Embryonic facial prominence (tissue), 1 donor: ENCODE results near the gene KLHL28.
"Not testable (repeated sequence)": the region's sequence is repeated elsewhere in the genome, so short reads cannot be mapped to it uniquely, and the experiment has no call there.

Experiments
- DNase-seq: peaks from one replicate; pipeline ENCODE4 v3.0.0-alpha.2; 2016; ENCODE audit errors: extremely low spot score

The KLHL28 gene

DNA sequence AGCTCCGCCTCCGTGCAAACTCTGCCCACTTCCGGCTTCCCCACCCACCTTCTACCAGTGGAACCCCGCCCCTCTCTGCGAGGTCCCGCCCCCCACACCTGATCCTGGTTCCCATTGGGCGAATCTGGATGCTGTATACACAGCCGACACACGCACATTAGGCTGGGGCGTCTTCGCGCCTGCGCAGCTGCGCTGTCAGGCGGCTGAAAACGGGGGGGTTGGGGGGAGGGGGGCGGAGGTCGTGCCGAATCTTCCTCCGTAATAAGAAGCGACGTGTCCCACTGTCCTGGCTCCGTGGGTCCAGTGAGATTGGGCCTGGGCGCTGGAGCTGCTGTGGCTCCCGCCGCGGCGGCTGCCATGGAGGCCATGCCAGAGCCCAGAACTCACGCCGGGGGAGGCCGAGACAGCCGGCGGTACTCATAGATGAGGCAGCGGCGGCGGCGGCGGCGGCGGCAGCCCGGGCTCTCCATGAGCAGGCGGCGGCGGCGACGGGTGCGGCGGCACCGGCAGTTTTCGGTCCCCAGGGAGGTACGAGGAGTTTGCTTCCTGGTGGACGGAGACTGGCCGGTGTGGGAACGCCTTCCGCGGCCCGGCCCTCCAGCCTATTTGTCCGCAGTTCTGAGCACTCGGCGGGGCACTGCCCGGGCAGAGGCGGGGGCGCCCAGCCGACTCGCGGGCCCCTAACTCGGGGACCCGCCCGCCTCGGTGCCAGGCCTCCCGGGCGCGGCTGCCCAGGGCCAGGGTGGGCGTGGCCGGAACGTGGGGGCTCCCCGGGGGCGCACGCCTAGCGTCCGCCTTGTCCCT, 64.5 kb downstream of the KLHL28 start:
- DNase-seq = peak; percentile 90

DNA sequence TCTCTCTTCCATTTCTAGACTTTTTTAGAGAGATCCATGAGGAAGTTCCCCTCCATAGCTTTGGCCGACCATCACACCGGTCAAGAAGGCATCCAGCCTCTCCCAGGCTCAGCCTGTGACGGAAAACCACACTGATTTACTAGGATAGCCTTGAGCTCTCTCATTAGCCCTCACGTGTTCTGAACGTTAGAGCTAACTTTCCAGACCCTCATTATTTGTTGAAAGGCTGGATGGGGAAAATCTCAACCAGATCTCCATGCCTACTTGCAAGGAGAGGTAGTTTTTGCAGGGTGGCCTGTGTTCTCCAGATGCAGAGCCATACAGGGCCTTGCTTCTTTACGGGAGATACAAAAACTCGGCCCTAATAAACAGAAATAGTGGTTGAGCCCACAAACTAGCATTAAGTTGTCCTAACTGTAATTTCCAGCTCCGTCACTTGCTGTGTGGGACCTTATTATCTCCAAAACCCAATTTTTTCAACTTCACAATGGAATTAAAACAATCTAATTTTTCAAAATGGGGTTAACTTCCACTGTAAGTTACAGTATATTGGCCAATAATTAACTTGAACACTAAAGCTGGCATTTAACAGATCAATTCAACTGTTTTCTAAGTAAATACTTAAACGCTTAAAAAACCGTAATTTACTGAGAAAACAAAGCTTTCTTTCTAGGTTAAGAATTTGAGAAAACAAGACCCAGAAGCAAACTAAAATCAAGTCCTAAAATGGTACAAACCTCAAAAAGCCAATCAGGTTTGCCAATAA, 65.3 kb downstream of the KLHL28 start:
- no peak for DNase-seq

DNA sequence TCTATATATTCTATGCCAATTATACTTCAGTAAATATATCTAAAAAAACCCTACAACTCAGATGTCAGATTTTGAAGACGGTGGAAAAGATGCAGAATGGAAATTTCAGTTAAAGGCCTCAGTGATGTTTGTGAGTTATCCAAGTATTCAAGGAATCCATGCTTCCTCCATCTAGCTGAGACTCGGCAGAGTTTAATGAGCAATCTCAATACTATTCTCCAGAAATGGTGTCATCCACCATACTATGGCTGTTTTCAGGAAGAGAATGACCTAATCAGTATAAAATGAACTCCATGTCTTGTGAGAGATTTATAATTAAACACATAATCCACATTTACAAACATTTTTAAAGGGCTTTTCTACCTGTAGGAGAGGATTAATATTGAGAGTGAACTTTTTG, 66.0 kb downstream of the KLHL28 start:
- no peak for DNase-seq

DNA sequence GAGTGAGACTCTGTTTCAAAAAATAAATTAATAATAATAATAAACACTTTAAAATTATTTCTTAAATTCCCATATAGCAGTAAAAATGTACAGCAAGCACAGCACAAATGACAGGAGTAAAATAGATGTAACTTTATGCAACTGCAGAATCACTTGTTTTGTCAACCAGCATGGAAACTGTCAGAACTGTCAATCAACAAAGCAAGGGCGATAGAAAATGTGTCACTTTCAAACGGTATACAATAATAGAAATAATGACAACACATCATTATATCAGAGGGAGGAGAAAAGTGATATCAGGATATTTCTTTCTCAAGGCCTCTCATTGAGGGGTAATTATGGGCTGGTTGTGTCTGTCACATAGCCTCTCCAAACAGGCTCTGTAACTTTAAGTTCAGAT, 68.2 kb downstream of the KLHL28 start:
- DNase-seq = no peak

DNA sequence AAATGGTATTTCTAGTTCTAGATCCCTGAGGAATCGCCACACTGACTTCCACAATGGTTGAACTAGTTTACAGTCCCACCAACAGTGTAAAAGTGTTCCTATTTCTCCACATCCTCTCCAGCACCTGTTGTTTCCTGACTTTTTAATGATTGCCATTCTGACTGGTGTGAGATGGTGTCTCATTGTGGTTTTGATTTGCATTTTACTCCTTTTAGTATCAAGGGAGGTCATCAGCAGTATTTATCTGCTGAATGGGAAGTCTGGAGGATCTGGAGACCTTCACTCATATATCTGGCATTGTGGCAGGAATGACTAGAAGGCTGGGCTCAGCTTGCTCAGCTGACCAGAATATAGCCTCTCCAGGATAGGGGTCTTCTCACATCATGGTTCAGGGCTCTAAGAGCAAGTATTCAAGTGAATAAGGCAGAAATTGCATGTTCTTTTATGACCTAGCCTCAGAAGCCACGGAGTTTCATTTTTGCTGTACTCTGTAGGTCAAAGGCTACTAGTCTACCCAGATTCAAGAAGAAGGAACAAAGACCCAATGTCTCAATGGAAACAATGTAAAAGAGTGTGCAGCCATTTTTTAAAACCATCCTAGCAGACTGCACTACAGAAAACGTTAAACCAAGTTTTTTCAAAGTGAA, 69.9 kb downstream of the KLHL28 start:
- DNase-seq = not testable (repeated sequence)

DNA sequence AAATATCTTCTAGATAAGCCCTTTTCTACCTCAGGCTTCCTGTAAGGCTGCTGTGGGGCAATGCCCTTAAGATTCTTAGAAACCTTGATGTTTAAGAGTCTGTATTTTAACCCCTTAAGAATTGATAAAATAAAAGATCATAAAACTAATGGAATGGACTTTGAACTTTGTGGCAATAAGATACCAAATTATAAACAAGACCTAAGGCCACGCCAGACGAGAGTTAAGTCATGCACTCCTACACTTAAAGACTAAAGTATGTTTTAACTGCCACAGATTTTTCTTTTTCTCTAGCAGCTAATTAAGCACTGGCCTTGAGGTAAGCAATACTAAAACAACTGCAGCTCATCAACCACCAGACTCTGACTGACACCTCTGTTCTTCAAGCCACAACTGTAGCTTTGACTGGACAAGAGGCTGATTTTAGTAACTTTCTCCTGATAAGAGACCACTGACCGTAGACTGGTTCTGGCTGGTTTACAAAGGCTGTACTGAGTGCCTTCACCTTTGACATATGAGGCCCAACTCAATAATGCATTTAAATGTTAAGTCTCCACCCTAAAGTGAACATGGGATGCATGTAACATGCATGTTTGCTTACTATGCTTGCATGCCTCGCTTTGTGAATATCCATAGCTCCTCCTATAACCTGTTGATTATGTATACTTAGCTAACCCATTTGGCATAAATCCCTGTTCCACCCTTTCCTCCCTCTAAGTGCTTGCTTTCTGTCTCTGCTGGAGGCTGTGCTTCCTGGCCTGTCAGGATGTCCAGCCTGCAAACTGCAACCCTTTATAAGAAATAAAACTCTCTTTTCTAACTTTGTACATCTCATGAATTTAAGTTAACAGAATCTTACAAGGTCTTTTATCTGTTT, 71.9 kb downstream of the KLHL28 start:
- DNase-seq = no peak

DNA sequence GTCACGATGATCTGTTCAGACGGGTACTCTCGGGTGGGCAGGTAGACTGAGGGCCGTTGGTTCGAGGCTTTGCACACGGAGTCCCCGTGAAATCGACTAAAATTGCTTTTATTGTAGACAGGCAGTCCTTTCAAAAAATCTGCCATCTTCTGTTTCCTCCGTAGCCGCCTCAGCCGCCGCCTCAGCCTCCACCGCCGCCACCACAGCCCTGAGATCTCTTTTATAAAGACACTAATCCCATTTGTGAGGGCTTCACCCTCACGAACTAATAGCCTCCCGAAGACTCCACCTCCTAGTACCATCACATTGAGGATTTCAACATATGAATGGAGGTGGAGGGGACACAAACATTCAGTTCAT, 74.2 kb downstream of the KLHL28 start:
- DNase-seq = no peak

DNA sequence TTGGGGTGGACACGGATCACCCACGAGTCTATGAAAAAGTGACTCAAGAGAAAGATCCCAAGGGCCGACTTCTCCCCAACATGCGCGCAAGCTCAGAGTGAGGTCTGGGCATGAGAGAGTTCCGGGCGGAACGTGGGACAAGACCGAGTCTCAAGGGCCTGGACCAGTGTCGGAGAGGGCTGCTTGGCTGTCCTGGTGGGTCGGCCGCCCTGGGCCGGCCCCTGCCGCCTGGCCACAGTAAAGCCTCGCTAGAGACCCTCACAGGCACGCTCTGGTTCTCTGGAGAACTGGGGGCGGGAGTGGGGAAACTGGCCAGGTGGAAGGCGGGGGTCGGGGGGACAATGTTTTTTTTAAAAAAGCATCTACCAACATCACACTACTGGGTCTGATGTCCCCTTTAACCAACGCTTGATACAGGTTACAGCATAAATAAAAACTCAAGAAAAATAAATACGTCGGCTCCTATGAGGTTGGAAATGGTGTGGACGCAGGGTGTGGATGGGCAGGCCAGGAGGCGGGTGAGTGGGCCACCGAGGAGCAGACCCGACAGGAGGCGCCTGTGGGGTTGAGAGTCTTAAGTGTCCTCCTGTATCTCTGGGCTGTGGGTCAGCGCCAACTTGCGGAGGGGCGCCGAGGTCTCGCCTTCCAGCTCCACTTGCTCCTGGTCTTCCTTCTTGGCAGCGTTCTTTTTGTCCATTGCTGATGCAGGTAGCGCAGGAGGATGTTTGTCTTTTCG, 74.7 kb downstream of the KLHL28 start:
- no peak for DNase-seq

DNA sequence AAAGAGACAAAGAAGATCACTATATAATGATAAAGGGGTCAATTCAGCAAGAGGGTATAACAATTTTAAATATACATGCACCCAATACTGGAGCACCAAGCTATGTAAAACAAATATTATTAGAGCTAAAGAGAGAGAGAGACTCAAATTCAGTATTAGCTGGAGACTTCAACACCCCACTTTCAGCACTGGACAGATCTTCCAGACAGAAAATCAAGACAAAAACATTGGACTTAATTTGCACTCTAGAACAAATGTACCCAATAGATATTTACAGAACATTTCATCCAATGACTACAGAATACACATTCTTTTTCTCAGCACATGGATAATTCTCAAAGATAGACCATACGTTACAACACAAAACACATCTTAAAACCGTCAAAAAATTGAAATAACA, 81.0 kb downstream of the KLHL28 start:
- DNase-seq = no peak
